HG02571 (cell line): ENCODE measurements around the gene GNG11.
"Not testable (repeated sequence)": the region's sequence is repeated elsewhere in the genome, so short reads cannot be mapped to it uniquely, and the experiment has no call there.

ENCODE experiments used
- ATAC-seq: cut with Tn5 transposase; IDR thresholded peaks from one replicate; pipeline ENCODE4 v1.9.1; 2021; ENCODE audit warnings: mild to moderate bottlenecking, moderate library complexity; ENCODE audit not compliant: unreplicated experiment

The GNG11 gene

DNA sequence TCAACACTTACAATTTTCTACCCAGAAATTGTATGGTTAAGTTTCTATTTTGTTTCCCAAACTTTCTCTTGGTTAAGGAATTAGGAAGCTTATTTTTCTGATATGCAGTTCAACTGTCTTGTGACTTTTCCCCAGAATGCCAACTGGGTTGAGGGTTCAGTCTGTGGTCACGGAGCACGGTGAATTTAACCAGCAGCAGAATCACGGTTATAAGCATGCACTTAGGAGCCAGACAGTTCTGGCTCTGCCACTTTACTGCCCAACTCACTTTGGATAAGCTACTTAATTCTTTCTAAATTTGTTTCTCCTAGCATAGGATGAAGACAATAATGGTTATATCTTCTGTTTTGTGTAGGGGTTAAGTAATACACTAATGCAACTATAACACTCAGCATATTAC is 10.3 kb upstream of the GNG11 start:
- ATAC-seq, result not testable (repeated sequence)

DNA sequence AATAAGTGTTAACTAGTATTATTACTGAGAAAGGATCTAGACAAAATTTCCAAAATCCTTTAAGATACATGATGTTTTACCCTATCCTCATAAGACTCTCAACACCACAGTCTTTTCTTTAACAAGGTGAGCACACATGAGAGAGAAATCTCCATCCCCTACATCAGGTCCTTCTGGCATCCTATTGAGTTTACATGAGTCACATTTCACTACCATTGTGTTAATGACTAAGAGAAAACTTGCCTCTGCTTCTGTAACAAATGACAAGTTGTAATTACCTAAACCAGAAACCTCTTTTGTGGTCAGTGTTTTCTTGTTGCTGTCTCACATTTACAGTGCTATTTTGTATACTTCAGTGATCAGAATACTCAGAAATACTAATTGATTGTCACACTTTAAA is 9.9 kb upstream of the GNG11 start:
- ATAC-seq, result peak; percentile 57

DNA sequence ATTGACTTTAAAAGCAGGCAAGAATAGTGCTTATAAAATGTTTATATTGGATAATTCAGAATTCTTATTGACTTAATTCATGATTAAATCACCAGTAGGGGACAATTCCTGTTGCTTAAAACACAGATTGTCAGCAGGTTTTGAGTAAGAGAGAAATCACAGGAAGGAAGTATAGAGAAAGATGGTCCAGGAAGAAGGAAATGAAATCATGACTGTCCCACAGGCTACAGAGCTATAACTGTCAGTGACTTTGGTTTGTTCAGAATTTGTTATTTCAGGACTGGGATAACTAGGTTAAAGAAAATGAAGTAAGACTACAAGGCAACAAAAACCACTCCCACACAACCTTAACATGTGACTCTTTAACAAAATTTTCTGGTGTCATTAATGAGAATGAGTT is 8.3 kb upstream of the GNG11 start:
- ATAC-seq, result no peak

DNA sequence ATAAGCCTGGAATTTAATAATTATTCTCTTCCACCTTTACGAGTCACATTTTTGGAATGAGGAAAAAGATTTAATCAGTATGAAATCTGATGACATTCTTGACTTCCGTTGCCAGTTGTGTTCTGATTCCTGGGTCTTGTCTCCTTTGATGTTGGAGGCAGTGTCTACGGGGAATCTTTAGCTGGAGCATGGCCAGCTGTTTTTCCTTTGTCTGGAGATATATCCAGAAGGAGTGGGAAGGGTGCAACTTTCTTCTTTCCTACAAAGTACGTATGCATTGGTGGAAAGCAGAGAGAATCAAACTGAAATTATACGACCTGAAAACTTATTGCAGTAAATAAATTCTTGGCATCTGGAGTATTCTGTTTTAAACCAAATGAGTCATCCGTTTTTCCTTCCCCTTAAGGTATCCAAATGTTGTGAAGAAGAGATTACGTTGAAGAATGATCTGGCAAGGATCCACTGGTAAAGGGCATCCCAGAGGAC is 6.9 kb upstream of the GNG11 start:
- ATAC-seq, result no peak

DNA sequence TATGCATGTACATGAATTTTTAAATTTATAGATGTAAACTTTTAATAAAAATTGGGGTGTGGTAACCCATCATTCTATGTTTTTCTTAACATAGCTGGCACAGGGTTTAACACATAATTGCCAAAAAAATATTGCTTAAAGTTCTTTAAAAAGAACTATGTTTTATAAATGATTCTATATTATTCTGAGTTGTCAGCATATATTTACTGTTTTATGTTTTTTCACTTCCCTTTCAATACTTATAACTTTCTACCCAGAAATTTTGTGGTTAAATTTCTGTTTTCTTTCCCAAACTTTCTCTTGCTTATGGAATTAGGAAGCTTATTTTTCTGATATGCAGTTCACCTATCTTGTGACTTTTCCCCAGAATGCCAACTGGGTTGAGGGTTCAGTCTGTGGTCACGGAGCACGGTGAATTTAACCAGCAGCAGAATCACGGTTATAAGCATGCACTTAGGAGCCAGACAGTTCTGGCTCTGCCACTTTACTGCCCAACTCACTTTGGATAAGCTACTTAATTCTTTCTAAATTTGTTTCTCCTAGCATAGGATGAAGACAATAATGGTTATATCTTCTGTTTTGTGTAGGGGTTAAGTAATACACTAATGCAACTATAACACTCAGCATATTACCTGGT is 6.2 kb upstream of the GNG11 start:
- ATAC-seq, result not testable (repeated sequence)

DNA sequence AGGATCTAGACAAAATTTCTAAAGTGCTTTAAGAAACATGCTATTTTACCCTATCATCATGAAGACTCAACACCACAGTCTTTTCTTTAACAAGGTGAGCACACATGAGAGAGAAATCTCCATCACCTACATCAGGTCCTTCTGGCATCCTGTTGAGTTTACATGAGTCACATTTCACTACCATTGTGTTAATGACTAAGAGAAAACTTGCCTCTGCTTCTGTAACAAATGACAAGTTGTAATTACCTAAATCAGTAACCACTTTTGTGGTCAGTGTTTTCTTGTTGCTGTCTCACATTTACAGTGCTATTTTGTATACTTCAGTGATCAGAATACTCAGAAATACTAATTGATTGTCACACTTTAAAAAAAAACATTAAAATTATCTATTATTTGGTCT is 5.6 kb upstream of the GNG11 start:
- ATAC-seq, result not testable (repeated sequence)

DNA sequence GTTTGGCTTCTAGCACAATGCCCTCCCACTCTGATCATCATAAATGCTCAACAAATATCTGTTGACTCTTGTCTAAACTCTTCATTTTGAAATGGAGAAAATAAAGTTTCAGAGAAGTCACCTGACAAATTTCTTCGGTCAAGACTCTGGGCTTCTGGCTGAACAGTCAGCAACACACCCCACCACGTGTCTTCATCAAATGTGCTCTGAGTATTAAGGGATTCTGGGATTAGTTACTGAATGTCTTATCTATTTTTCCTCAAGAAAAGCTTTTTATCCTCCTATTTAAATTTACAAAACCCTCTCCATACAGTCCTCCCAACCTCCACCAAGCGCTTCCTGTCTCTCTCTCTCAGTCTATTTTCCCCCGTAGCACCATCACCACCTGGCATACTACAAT is 5.2 kb upstream of the GNG11 start:
- not testable (repeated sequence) for ATAC-seq

DNA sequence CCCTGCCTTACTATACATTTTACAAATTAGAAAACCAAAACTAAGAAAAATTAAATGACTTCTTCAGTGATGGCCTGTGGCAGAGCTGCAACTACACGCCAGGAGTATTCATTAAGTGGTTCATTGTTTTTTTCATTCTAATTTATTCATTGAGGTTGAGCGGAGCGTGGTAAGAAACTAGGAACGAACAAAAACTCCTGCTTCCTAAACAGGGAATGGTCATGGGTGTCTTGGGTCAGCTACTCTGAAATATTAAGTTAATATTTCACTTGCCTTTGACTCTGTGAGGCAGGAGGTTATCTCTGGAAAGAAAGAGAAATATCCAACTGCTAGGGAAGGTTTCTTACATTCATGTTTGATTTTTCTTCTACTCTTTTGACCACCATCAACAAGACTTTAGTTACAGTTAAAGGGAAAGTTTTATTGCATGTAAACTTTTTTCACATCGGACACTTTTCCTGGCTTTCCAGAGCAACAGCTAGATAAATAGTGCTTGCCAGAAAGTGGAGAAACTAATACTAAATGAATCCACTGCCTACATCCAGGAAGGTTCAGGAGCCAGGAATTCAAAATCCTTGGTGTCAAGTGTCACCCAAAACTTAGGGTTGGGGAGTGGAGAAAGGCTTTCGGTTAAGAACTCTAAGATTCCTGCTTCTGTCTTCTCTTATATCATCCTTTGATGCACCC is 896 bp upstream of the GNG11 start:
- no peak for ATAC-seq

DNA sequence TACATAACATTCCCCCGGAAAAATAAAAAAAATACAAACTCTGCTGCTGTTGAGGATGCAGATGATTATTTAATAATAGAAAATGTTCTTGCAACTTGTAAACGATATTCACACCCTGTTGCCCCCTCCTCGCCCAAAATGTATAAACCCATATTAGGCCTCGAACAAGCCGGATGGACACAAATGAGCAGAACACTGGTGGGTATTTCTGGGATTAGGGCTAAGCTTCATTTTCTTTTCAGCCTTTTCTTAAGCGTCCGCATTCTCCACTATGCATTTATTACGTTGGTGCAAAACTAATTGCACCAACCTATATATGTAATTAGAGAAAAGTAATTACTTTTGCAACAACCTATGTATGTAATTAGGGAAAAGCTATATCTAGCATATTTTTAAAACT is 349 bp upstream of the GNG11 start:
- no peak for ATAC-seq

DNA sequence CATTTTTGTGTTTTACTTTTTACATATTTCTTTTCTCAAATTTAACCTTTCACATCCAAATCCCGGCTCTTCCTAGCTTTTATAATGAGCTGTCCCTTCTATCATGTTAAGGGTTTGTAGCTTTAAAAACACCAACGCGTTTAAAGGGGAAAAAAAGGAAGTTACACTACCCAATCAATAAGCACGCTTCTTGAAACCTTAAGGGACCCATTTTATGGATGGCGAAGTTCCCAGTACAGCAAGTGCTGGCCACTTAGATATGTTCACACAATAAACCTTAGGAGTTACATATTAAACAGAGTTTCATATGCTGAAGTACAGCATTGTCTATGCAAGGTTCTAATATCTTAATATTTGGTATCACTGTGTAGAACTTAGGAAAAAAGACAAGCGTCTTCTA is 1.8 kb downstream of the GNG11 start:
- no peak for ATAC-seq

DNA sequence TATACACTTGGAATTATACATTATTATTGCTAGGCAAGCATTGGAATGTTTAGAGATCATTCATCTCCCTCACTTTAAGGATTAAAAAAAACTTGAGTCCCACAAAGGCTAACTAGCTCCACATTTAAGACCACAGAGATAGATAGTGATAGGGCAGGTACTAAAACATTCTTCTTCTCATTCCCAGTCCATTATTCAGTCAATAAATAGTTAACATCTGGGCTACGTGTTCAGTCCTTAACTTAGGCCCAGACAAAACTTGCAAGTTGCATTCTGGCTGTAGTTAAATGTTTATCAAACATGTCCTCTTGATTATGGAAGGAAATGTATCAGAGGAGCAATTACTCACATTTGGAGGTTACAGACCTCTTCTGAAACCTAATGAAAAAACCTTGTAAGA is 2.4 kb downstream of the GNG11 start:
- ATAC-seq, result no peak

DNA sequence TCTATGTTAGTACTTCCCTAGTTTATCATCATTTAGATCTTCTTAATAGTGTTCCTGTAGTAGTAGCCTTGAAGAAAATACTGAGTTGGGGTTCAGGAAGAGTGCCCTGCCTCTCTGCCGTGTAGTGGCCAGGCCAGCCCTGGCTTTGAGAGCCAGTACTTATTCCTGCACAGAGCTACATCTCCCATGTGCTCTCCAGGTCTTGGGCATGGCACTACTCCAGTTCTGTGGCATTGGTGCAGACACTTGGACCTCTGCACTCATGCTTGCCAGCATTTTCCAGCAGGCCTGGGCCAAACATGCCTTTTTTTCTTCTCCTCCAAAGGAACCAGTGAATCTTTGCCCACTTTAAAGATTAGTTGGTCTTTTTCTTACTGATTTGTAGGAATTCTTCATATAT is 5.3 kb downstream of the GNG11 start:
- no peak for ATAC-seq

DNA sequence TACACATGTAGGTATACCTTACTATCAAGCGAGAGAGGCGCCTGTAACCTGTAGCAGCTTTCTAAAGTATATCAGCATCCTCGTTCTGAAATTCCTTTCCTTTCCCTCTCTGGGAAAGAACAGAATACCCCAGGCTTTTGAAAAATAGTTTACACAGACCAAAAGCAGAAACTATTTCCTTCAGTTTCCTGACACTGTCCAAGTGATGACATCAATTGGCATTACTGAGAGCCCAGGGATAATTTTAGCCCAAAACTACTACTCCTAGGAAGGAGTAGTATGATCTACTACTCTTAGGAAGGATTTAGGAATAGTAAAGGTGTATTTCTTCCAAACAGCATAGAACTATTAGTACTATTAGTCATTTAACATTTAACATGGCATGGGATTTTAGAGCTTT is 6.0 kb downstream of the GNG11 start:
- no peak for ATAC-seq

DNA sequence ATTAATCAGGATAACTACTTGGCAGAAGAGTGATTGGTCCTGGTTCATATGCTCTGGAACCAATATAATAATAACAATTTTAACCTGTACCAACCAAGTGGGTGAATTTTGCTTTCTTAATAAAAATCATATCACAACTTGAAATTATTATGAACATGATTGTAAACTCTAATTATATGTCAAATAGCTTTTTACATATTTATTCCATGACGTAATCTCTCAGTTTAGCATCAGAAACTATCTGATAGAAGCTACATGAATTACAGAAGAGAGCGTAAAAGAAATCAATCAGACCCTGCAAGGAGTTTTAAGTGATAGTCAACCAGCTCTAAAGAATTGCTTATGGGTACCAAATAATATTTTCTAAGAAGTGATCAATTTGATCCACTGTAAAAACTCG is 10.1 kb downstream of the GNG11 start:
- ATAC-seq, result no peak

DNA sequence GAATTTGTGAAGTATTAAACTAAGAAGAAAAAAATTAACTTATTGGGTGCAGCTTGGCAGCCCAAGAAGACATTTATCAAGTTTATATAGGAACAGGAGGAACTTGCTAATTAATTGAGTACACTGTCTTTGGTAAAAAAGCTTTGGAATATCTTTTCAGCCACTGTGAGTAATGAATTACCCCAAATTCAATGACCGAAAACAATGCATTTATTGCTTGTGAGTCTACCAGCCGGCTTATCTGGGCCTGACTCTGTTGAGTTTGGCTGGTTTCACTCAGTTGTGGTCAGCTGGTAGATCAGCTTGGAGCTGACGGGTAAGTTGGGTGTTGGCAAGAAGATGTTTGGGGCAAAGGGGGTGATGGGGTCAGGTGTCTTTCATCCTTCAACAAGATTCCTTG is 11.6 kb downstream of the GNG11 start:
- no peak for ATAC-seq

DNA sequence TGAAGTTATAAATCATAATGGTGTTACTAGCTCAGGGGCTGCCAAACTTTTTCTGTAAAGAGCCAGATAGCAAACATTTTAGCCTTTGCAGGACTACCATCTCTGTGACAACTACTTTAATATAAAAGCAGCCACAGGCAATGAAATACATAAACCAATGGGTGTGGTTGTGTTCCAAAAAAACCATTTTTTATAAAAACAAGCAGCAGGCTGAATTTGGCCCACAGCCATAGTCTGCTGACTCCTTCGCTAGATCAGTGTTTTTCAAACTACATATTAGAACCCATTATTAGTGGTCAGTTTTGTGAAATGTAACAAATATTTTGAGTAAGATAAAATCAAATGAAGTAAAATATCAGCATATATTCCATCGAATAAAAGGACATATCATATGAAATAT is 13.6 kb downstream of the GNG11 start:
- no peak for ATAC-seq

DNA sequence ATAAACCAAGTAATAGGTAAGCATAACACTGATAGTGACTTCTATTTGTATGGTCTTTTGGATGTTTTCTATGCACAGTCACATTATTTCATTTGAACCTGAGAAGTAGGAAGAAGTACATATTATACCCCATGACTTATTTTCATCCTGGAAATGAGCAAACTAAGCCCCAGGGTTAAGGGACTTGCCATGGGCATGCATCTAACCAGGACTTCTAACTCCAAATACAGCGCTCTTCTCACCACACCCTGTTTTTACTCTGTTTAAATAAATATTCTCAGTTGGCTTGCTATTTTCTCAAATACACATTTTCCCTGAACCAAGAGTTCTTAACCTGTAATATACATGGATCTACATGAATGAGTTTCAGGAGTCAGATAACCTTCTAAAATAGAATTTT is 16.3 kb downstream of the GNG11 start:
- ATAC-seq, result no peak

DNA sequence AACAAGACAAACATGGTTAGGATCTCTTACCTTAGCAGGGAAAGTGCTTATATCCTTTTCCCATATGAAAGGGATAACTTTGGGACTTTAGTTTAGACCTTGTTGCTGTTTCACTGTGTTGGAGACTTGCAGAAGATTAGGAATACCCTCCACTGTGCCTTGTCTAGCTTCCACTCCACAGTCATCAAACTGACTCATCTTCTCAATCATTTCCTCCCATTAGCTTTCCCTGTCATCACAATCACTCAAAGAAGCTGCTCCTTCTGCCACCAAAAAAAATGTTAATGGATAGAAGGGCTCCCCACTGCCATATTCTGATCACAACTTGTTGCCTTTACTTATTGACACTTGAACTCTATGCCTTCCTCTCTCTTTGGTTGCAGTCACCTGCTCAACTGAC is 16.8 kb downstream of the GNG11 start:
- ATAC-seq, result no peak

DNA sequence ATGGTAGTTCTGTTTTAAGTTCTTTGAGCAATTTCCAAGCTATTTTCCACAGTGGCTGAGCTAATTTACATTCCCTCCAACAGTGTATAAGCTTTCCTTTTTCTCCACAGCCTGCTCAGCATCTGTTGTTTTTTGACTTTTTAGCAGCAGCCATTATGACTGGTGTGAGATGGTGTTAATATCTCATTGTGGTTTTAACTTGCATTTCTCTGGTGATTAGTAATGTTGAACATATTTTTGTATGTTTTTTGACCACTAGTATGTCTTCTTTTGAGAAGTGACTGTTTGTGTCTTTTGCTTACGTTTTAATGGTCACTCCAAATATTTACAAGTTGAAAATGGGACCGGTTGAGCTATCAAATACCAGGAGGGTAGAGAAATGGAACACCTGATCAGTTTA is 20.4 kb downstream of the GNG11 start:
- ATAC-seq, result no peak

DNA sequence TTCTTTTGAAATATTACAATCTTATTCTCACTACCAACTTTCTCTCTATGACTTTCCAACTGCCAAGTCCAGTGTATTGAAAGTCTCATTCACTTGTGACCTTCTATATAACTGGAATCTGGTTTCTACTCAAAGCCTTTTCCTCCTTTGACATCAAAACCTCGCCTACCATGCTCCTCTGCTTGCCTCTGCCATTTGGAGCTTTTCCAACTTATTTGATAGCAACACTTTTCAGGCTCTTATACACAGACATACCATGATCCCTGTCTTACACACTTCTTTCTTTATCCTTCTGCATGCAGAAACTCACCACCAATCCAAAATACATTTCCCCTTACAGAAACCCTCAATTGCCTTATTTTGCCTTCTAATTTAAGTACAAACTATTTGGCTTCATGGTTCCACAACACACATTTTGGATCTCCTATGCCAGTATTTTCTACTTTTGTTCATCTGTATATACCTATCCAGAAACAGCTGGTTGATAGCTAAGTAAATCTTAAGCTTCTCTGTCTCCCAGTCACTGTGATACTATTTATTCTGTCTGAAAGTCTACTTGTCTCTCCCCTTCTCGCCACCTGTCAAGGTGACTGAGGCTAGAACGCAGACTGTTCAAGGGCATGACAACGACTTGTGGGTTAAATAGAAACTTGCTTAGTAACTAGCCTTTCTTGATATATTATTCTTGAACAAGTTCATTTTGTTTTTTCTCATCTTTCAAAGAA is 22.4 kb downstream of the GNG11 start:
- ATAC-seq, result no peak

DNA sequence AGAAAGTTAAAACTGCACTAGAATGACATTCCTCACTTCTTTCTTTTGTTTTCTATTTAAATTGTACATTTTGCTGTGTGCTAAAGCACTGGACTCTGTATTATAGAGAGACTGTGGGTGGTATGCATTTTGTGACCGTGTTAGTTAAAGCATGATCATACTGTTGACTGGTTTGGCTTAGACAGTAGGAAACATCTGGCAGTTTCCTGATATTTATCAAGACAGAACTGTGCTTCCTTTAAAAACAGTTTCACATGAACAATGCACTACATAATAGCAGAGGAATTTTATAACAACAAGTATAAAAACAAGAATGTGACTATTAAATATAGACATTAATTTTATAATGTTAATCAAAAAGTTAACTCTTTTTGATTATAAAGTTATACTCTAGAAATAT is 23.1 kb downstream of the GNG11 start:
- ATAC-seq, result no peak

DNA sequence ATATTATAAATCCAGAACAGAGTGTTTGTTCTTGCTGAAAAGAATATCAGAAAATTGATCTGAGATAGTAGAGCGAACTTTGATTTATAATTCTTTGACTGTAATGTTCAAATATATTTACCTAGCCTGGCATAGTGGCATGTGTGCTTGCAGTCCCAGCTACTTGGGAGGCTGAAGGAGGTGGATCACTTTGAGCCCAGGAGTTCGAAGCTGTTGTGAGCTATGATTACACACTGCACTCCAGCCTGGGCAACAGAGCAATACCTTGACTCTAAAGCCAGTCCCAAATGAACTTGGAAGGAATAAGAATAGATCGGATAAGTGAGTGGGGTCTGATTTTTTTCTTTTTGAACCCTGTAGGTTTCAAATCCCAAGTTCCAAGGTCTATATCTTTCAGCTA is 23.5 kb downstream of the GNG11 start:
- ATAC-seq, result no peak
